SK-N-MC (cell line): ENCODE data around the gene CTBP1.

Source experiments
- EZH2 ChIP-seq: fragments of 200-600 bp; sonication (generic); IDR thresholded peaks from one replicate; pipeline ENCODE4 v1.6.1; 2017; ENCODE audit warnings: antibody characterized with exemption
- POLR2AphosphoS5 ChIP-seq: IDR thresholded peaks from 2 replicates; pipeline ENCODE4 v1.6.1; 2012; ENCODE audit warnings: mild to moderate bottlenecking, low read depth, low read length, borderline replicate concordance

DNA sequence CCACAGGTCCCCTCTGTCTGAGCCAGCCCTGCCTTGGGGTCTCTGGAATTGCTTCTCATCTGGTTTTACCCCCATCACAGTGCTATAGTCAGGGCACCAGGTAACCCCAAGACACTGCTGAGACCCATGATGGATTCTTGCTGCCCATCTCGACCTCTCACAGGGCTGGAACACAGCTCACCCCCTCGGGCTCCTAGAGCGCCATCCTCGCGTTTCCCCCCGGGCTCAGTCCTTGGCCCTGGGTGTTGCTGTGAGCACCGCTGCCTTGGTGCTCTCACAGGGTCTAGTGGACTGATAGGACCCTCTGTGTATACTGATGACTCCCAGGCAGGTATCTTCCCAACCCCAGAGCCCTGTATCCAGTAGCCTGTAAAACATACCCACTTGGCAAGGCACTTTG, 49.5 kb upstream of the CTBP1 start:
- TF ChIP-seq POLR2AphosphoS5, result no peak
- no peak for TF ChIP-seq EZH2
